ENCODE data around the gene TRAPPC5. TPM values are rescaled to one million over a fixed set of nuclear protein-coding genes. Genes with fewer than 3 reads are reported as not detected.

The TRAPPC5 gene
- total and polyA plus RNA-seq, 10 of the 15 experiments (the other 5 are each of a cell fraction or from before 2014, with no cell fraction given) = 4.2 to 210 (median 89.1) TPM

- TF ChIP-seq CEBPZ (IDR thresholded peaks at IDR 0.05; ENCODE audit: low read depth, low read length) (no peak), RAD21 (IDR thresholded peaks at IDR 0.05; ENCODE audit: insufficient read depth, low read depth, low read length) (no peak), ZNF274 (IDR thresholded peaks at IDR 0.05; ENCODE audit: insufficient read depth, insufficient read length) (no peak), HCFC1 (IDR thresholded peaks at IDR 0.05; ENCODE audit: low read length) (no peak), MTA3 (IDR thresholded peaks at IDR 0.05; ENCODE audit: borderline replicate concordance, low read length) (peak; percentile 35; the same call in 1 of the 2 replicates), LARP7 (IDR thresholded peaks at IDR 0.05) (no peak), NR2C1 (IDR thresholded peaks at IDR 0.05) (no peak), ZNF217 (IDR thresholded peaks at IDR 0.05) (no peak), BCL11A (IDR thresholded peaks at IDR 0.05; ENCODE audit: low read depth, low read length) (no peak), POLR2A (IDR thresholded peaks at IDR 0.05; ENCODE audit: low read depth, low read length) (peak; percentile 61), NFIC (IDR thresholded peaks at IDR 0.05; ENCODE audit: low read depth, low read length) (0 out of 2 replicates have a peak, but pooled peaks have one; percentile 32), MYC (IDR thresholded peaks at IDR 0.05; ENCODE audit: insufficient read depth, insufficient read length, insufficient replicate concordance, low read length, severe bottlenecking) (no peak), USF1 (IDR thresholded peaks at IDR 0.05; ENCODE audit: borderline replicate concordance, extremely low read length, insufficient read depth, low read depth, low read length) (no peak), DPF2 (IDR thresholded peaks at IDR 0.05) (no peak), ELK1 (IDR thresholded peaks at IDR 0.05; ENCODE audit: low read depth, low read length) (no peak), PML (IDR thresholded peaks at IDR 0.05; ENCODE audit: low read length) (no peak), NFYB (IDR thresholded peaks at IDR 0.05; ENCODE audit: insufficient read depth, low read depth, low read length) (no peak), POLR2AphosphoS2 (IDR thresholded peaks at IDR 0.05; ENCODE audit: low read depth, low read length) (peak; percentile 66; the same call in 1 of the 2 replicates), ZBTB11 (CRISPR knock-in tag; IDR thresholded peaks at IDR 0.05) (no peak), KLF5 (IDR thresholded peaks at IDR 0.05; ENCODE audit: partially characterized antibody) (no peak), EP300 (IDR thresholded peaks at IDR 0.05; ENCODE audit: borderline replicate concordance in 1 of 2, control insufficient read depth in 1 of 2, low read depth in 2 of 2, low read length in 2 of 2) (no peak), CHD4 (IDR thresholded peaks at IDR 0.05) (no peak)
Measured at GRCh38 chr19:7685546-7686445, 5.2 kb downstream of the TRAPPC5 start (continued).

Measured in GM12878 (cell line).